HG02571 (cell line): ENCODE data around the gene SH3GL1.
A peak's percentile ranks its signal among the peaks of the same experiment; 100 is the strongest.

ENCODE experiments used
- ATAC-seq: cut with Tn5 transposase; IDR thresholded peaks from one replicate; pipeline ENCODE4 v1.9.1; 2021; ENCODE audit warnings: mild to moderate bottlenecking, moderate library complexity; ENCODE audit not compliant: unreplicated experiment

The SH3GL1 gene

GRCh38 chr19:4376991-4377781 is 23.2 kb downstream of the SH3GL1 start:
- ATAC-seq = no peak

- ATAC-seq = no peak
Measured at GRCh38 chr19:4376671-4376990, 23.7 kb downstream of the SH3GL1 start.

GRCh38 chr19:4376028-4376670 is 24.2 kb downstream of the SH3GL1 start:
- no peak for ATAC-seq

- no peak for ATAC-seq
Measured at GRCh38 chr19:4375164-4376027, 25.0 kb downstream of the SH3GL1 start.

DNA sequence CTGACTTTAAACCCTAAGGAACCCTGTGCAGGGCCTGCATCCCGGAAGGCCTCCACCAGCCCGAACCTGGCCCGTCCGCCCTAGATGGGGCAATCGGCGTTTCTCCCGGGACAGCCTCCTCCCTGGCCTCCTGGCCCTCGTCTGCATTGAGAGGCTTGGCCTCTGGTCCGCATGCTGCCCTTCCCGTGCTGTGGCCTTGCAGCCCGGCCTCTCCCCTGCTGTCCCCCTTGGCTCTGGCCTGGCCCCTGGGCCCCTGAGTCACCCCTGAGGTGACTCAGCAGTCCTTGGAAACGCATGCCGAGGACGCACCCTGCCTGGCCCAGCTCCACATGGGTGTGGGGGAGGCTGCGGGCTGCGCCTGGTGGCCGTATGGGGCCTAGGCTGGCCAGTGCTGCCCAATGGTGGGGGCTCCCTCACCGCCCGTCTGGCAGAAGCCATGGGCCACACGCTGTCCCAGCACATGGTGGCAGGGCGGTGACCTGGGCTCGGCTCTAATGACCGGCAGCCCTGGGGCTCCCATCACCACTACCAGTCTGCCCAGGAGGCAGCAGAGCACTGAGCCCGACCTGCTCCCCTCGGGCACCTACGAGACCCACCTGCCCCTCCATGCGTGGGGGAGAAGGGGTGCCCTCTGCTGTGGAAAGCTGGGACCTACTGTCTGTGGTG is 25.7 kb downstream of the SH3GL1 start:
- no peak for ATAC-seq

DNA sequence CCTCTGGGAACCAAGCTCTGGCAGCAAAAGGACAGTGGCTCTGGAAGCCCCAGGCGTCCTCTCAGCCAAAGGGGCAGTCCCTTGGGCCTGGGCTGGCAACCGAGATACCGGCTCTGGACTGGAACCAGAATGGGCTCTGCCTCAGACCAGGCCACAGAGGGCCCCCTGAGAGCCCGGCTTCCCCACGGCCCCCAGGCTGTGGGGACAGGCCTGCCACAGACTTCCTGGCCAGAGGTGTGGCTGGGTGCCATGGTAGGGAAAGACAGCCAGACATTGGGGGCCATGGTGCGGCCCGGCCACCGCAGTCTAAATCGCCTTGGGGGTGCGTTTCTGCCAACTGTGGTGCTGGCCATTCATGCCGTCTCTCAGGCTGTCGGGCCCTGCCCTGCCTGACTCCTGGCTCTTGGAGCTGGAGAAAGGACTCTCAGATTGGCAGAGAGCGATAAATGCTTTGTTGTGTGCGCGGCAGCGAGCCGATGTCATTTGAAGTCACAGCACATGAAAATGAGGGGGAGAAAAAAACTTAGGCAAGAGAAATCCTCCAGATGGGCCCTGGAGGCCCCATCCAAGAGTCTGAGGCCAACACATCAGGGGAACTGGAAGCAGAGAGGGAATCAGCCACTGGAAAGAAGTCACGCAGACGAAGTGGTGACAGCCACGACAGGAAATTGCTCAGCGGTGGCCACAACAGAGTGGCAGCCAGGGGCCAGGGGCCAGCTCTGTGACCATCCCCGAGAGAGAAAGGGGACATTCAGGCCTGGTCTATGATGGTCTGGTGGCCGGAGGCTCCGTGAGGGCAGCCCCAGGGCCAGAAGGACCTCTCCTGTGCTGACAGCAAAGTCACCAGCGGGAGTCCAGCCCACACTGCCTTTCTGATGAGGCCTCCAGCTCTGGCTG is 26.5 kb downstream of the SH3GL1 start:
- ATAC-seq = no peak

GRCh38 chr19:4373013-4373367 is 27.4 kb downstream of the SH3GL1 start:
- no peak for ATAC-seq

DNA sequence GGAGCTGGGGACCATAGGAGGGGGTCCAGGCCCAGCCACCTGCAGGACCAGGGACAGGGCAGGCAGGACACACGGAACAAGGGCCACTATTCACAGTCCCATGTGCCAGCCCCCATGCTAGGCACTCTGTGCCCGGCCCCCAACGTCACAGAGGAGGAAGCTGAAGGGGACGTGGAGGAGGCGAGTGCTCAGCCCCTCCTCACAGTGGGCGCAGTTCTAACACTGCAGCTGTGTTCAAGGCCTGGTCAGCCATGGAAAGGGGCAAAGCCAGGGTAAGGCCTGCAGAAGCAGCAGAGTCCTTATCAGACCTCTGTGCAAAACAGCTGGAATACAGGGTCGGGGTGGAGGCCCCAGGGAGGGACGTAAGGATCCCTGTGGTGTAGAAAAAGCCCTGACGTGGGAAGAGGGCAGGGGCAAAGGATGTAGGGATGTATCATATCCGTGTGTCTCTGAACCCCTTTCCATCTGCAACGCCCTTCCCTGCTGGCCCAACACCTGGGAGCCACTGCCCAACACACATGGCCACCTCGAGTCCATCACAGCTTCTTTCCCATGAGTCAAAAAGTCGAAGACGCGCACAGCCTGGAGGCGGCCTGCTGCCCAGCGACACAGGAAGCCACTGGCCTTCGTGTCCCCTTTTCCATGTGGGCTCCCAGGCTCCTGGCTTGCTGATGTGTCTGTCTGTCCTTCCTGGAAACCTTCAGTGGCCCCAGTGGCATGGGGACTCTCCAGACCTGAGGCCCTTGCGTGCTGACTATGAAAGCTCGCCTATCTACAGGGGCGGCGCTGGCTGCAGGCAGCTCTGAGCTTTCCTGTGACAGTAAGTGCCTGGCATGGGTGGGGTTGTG is 28.0 kb downstream of the SH3GL1 start:
- no peak for ATAC-seq

- no peak for ATAC-seq
Measured at GRCh38 chr19:4371247-4372164, 28.8 kb downstream of the SH3GL1 start.

GRCh38 chr19:4370418-4371041 is 29.8 kb downstream of the SH3GL1 start:
- ATAC-seq = no peak

DNA sequence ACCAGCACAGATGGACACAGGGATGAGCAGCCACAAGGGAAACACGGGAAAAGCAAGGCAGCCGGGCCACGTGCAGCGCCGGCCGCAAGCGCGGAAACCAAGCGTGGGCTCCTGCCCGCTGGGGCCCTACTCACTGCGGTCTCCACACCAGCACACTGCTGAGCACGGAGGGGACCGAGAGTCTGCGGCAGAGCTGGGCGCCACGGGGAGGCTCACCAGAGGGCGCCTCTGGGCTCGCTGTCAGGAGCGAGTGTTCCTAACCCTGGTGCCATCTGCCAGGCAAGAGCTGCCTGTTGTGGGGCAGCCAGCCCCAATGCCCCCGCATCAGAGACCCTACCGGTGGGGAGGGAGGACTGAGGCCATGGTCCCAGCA is 30.5 kb downstream of the SH3GL1 start:
- ATAC-seq = peak; percentile 45

DNA sequence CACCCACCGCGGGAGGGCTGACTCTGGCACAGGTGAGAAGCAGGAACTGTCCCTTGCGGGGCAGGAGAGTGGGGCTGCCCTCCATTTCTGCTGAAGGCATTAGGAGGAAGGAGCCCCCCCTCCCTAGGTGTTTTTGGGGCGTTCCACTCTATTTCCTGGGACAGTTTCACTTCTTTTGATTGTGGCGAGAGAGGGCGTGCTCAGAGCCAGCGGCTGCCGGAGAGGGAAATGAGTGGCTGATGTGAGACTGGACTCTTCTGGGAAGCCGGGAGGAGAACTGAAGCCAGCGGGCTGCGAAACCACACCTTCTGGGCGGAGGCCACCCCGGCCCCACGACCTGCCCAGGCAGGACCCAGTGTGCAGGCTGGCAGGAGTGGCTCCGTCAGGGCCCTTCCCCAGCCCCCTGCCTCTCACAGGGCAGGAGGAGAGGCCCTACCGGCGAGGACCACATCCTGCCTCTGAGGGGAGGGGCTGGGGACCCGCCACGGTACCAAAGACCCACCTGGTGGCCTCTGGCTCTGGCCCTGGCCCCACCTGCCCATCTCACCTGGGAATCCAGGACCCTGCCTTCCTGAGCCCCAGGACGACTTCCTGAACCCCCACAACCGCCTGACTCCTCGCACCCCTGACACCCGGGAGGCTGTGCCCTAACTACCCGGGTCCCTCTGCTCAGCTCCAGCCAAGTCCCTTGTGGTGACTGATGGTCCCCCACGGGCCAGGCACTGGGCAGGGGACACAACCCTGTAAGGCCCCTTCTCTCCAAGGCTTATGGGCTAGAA is 31.0 kb downstream of the SH3GL1 start:
- ATAC-seq = peak; percentile 45

GRCh38 chr19:4368128-4368820 is 32.1 kb downstream of the SH3GL1 start:
- no peak for ATAC-seq

DNA sequence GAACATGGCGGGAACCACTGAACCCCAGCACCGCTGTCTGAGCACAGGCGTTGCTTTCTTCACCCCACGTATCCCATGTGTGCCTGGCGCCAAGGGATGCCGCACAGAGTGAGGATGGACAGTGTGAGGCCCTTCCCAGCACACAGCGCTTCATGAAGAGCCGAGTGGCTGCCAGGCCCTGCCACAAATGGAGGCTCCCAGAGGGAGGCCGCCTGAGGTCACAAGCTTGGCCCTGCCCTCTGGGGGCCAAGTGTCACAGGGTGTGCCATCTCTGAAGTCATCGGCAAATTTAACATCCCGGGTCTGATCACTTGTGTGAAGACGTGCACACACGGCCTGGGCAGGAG is 32.6 kb downstream of the SH3GL1 start:
- no peak for ATAC-seq

- no peak for ATAC-seq
Measured at GRCh38 chr19:4367336-4367723, 33.0 kb downstream of the SH3GL1 start.

GRCh38 chr19:4366666-4367335 is 33.5 kb downstream of the SH3GL1 start:
- ATAC-seq = no peak
